H1 (cell line): ENCODE data around the gene IGSF23. TPM values are rescaled to one million over a fixed set of nuclear protein-coding genes. Genes with fewer than 3 reads are reported as not detected.

Source experiments
- CTCF ChIA-PET: fragments of 300-600 bp; sonication (Branson Sonifier 250); formaldehyde crosslinking; loops from one replicate; lab custom pipeline; 2021; ENCODE audit not compliant: partially characterized antibody; lab: Charles Lee
- POLR2A ChIA-PET: fragments of 300-600 bp; sonication (Branson Sonifier 250); formaldehyde crosslinking; loops from one replicate; lab custom pipeline; 2021; ENCODE audit warnings: inconsistent platforms; ENCODE audit not compliant: partially characterized antibody; lab: Charles Lee
- DNase-seq, 2 experiments: peaks; one replicate each; pipeline versions ENCODE4 v3.0.0 to v3.0.0-alpha.2; 2010 to 2022; ENCODE audit warnings: low spot score in 2 of 2, low read depth in 1 of 2, mixed read lengths in 1 of 2
- FAIRE-seq: peaks from 2 replicates; lab custom pipeline; 2011; peaks lifted over from hg19 to GRCh38; lab: Jason Lieb, UNC
- H2AFZ ChIP-seq: 2 replicates; pipeline ENCODE4 v1.8.1; 2012; ENCODE audit warnings: low read length, inconsistent platforms
- H2AK5ac ChIP-seq: 2 replicates; pipeline ENCODE4 v1.6.1; 2013; ENCODE audit warnings: low read depth, low read length
- H2BK120ac ChIP-seq: replicated peaks from 2 replicates; pipeline ENCODE3; 2013; ENCODE audit warnings: low read depth, low read length, inconsistent platforms
- H2BK12ac ChIP-seq: 2 replicates; pipeline ENCODE4 v1.6.1; 2013; ENCODE audit warnings: low read depth, low read length
- H2BK15ac ChIP-seq: 2 replicates; pipeline ENCODE4 v1.6.1; 2013; ENCODE audit warnings: low read length
- H2BK20ac ChIP-seq: 2 replicates; pipeline ENCODE4 v1.6.1; 2013; ENCODE audit warnings: low read length
- H2BK5ac ChIP-seq: 2 replicates; pipeline ENCODE4 v1.6.1; 2013; ENCODE audit warnings: low read depth, low read length
- H3K14ac ChIP-seq: 2 replicates; pipeline ENCODE4 v1.6.1; 2013; ENCODE audit warnings: inconsistent platforms; ENCODE audit not compliant: insufficient read length
- H3K18ac ChIP-seq: 2 replicates; pipeline ENCODE4 v1.6.1; 2013; ENCODE audit warnings: low read length; ENCODE audit errors: extremely low read depth
- H3K23ac ChIP-seq: 2 replicates; pipeline ENCODE4 v1.6.1; 2013; ENCODE audit warnings: inconsistent platforms; ENCODE audit not compliant: insufficient read length
- H3K23me2 ChIP-seq: 2 replicates; pipeline ENCODE4 v1.6.1; 2013; ENCODE audit warnings: low read depth, low read length
- H3K27ac ChIP-seq: 2 replicates; pipeline ENCODE4 v1.6.1; 2011; ENCODE audit warnings: low read depth, low read length, inconsistent platforms
- H3K27me3 ChIP-seq, 4 experiments: replicated peaks in 1 of 4; 1 replicate in 1 of 4; 2 replicates in 3 of 4; pipeline versions ENCODE4 v1.6.1 to v1.8.1; 2011 to 2013; ENCODE audit warnings: low read length in 3 of 4, mild to moderate bottlenecking in 3 of 4, inconsistent platforms in 2 of 4, mixed read lengths in 2 of 4, moderate library complexity in 1 of 4; ENCODE audit not compliant: control insufficient read depth in 3 of 4, insufficient read depth in 3 of 4; ENCODE audit errors: extremely low read depth in 1 of 4
- H3K36me3 ChIP-seq, 4 experiments: 2 replicates each; pipeline versions ENCODE4 v1.6.1 to v1.8.1; 2011 to 2013; ENCODE audit warnings: mild to moderate bottlenecking in 4 of 4, low read length in 3 of 4, moderate library complexity in 2 of 4, control low read depth in 1 of 4, inconsistent platforms in 1 of 4; ENCODE audit not compliant: insufficient read depth in 4 of 4, control insufficient read depth in 2 of 4
- H3K4ac ChIP-seq: replicated peaks from 2 replicates; pipeline ENCODE3; 2013; ENCODE audit warnings: low read length, low read depth, mixed read lengths, inconsistent platforms; ENCODE audit not compliant: insufficient read length
- H3K4me1 ChIP-seq, 4 experiments: replicated peaks in 1 of 4; 1 replicate in 1 of 4; 2 replicates in 3 of 4; pipeline versions ENCODE4 v1.6.1 to v1.8.1; 2011 to 2013; ENCODE audit warnings: low read length in 3 of 4, inconsistent platforms in 2 of 4, mixed read lengths in 1 of 4; ENCODE audit not compliant: insufficient read depth in 4 of 4, control insufficient read depth in 3 of 4
- H3K4me2 ChIP-seq, 2 experiments: 2 replicates each; pipeline versions ENCODE4 v1.6.1 to v1.8.1; 2011 to 2013; ENCODE audit warnings: low read depth in 2 of 2, low read length in 2 of 2, control low read depth in 1 of 2, inconsistent platforms in 1 of 2, mild to moderate bottlenecking in 1 of 2; ENCODE audit not compliant: insufficient read depth in 1 of 2
- H3K4me3 ChIP-seq, 4 experiments: fragments of 200-600, 300-600 bp in 1 of 4; sonication (generic), shearing (Covaris generic), sonication (Bioruptor Twin) in 1 of 4; 2 replicates each; pipeline versions ENCODE4 v1.5.1 to v1.8.1; 2011 to 2016; ENCODE audit warnings: low read length in 4 of 4, low read depth in 3 of 4, control low read depth in 2 of 4, inconsistent platforms in 2 of 4, mild to moderate bottlenecking in 2 of 4, mixed read lengths in 1 of 4, moderate library complexity in 1 of 4; ENCODE audit not compliant: insufficient read depth in 2 of 4; ENCODE audit errors: extremely low read depth in 1 of 4
- H3K56ac ChIP-seq: replicated peaks from 2 replicates; pipeline ENCODE3; 2013; ENCODE audit warnings: low read depth, mild to moderate bottlenecking, mixed read lengths, low read length, inconsistent platforms; ENCODE audit not compliant: insufficient read length
- H3K79me1 ChIP-seq: 2 replicates; pipeline ENCODE4 v1.6.1; 2013; ENCODE audit warnings: low read depth, low read length, control low read depth
- H3K79me2 ChIP-seq, 2 experiments: 2 replicates each; pipeline versions ENCODE4 v1.6.1 to v1.8.1; 2012 to 2013; ENCODE audit warnings: low read length in 2 of 2, mild to moderate bottlenecking in 2 of 2, inconsistent platforms in 1 of 2; ENCODE audit not compliant: insufficient read depth in 2 of 2, control insufficient read depth in 1 of 2
- H3K9ac ChIP-seq, 4 experiments: replicated peaks in 1 of 4; 1 replicate in 1 of 4; 2 replicates in 3 of 4; pipeline versions ENCODE4 v1.6.1 to v1.8.1; 2011 to 2013; ENCODE audit warnings: low read depth in 3 of 4, low read length in 3 of 4, control low read depth in 2 of 4, mild to moderate bottlenecking in 2 of 4, moderate library complexity in 2 of 4, inconsistent platforms in 1 of 4; ENCODE audit errors: extremely low read depth in 1 of 4
- H3K9me3 ChIP-seq, 2 experiments: 2 replicates each; pipeline versions ENCODE4 v1.6.1 to v1.8.1; 2012 to 2013; ENCODE audit warnings: mild to moderate bottlenecking in 2 of 2, moderate library complexity in 2 of 2, control low read depth in 1 of 2, inconsistent platforms in 1 of 2, low read depth in 1 of 2, low read length in 1 of 2, mixed read lengths in 1 of 2; ENCODE audit not compliant: insufficient read depth in 2 of 2
- H4K20me1 ChIP-seq, 2 experiments: replicated peaks in 1 of 2; 2 replicates each; pipeline versions ENCODE3 to v1.8.1; 2011 to 2013; ENCODE audit warnings: inconsistent platforms in 2 of 2, low read length in 2 of 2, mild to moderate bottlenecking in 1 of 2; ENCODE audit not compliant: insufficient read depth in 2 of 2, control insufficient read depth in 1 of 2
- H4K5ac ChIP-seq: 2 replicates; pipeline ENCODE4 v1.6.1; 2013; ENCODE audit warnings: low read length, low read depth, mixed read lengths, inconsistent platforms; ENCODE audit not compliant: insufficient read length
- H4K8ac ChIP-seq: 2 replicates; pipeline ENCODE4 v1.8.0; 2013; ENCODE audit warnings: mild to moderate bottlenecking, moderate library complexity, low read length, inconsistent platforms; ENCODE audit not compliant: insufficient read depth; ENCODE audit errors: extremely low read depth
- H4K91ac ChIP-seq: replicated peaks from 2 replicates; pipeline ENCODE3; 2013; ENCODE audit warnings: low read length, mixed read lengths, inconsistent platforms; ENCODE audit not compliant: insufficient read length
- EGR1 ChIP-seq: IDR thresholded peaks from 2 replicates; pipeline ENCODE4 v1.6.1; 2011; ENCODE audit warnings: low read depth, low read length, borderline replicate concordance
- JUN ChIP-seq: IDR thresholded peaks from 2 replicates; pipeline ENCODE4 v1.6.1; 2011; ENCODE audit warnings: low read depth, mild to moderate bottlenecking, improper control_type of control experiment, low read length
- NRF1 ChIP-seq: IDR thresholded peaks from 2 replicates; pipeline ENCODE4 v1.6.1; 2011; ENCODE audit warnings: mild to moderate bottlenecking, low read depth, low read length, improper control_type of control experiment
- RAD21 ChIP-seq, 2 experiments: IDR thresholded peaks in 1 of 2; conservative IDR thresholded peaks in 1 of 2; 2 replicates each; pipeline ENCODE4 v1.6.1; 2011; ENCODE audit warnings: low read depth in 2 of 2, low read length in 2 of 2, improper control_type of control experiment in 1 of 2, inconsistent platforms in 1 of 2, mild to moderate bottlenecking in 1 of 2, moderate library complexity in 1 of 2
- ZNF274 ChIP-seq: IDR thresholded peaks from 2 replicates; pipeline ENCODE4 v1.7.0; 2012; ENCODE audit warnings: low read length, borderline replicate concordance; ENCODE audit errors: extremely low read depth
- WGBS, 2 experiments: shearing (Covaris generic) in 1 of 2; methylation state at CpG; one replicate each; pipeline versions ENCODE4 v1.1.6 to v1.1.7; 2013 to 2015; ENCODE audit warnings: low lambda C conversion rate in 2 of 2, mixed read lengths in 2 of 2, inconsistent platforms in 1 of 2, low coverage in 1 of 2, missing lambda C conversion rate in 1 of 2; ENCODE audit not compliant: insufficient replicate concordance in 2 of 2, insufficient coverage in 1 of 2, insufficient read length in 1 of 2; ENCODE audit errors: extremely low coverage in 1 of 2, missing lambda C conversion rate in 1 of 2; 5-methylcytosine and 5-hydroxymethylcytosine counted together
- polyA plus RNA-seq, 7 experiments: library from polyadenylated mRNA; depleted of rRNA in 3 of 7; stranded (reverse) in 5 of 7; unstranded in 2 of 7; fragments of >200 nt in 5 of 7; fragments of 200-250 nt in 2 of 7; gene quantifications; 1 replicate in 5 of 7; 2 replicates in 1 of 7; 4 replicates in 1 of 7; pipeline versions ENCODE4 v1.2.1 to v1.2.3, GENCODE V29; 2011 to 2013; ENCODE audit warnings: missing spikeins in 2 of 7, mixed read lengths in 2 of 7
- total RNA-seq: library from RNA; stranded (reverse); fragmentation: NEBNext Ultra II Directional; extraction: Animal tissue kit (Norgen Biotek cat#: 25700); gene quantifications from 2 replicates; pipeline ENCODE4 v1.2.1, GENCODE V29; 2021
- TF ChIP-seq, protein P1 (sequence below), 3 experiments: IDR thresholded peaks; 1 replicate in 2 of 3; 2 replicates in 1 of 3; pipeline versions ENCODE4 v1.5.1 to v1.6.1; 2011; ENCODE audit warnings: low read length in 3 of 3, mild to moderate bottlenecking in 3 of 3, inconsistent platforms in 2 of 3, low read depth in 1 of 3, moderate library complexity in 1 of 3; ENCODE audit not compliant: insufficient read depth in 1 of 3; ENCODE audit errors: control extremely low read depth in 1 of 3
- TF ChIP-seq, protein P2 (sequence below): IDR thresholded peaks from 2 replicates; pipeline ENCODE4 v1.6.1; 2012; ENCODE audit warnings: inconsistent platforms

IGSF23 gene
- total and polyA plus RNA-seq, 2 of the 8 experiments (the other 6 are each of a cell fraction or from before 2014, with no cell fraction given), result not detected

DNA sequence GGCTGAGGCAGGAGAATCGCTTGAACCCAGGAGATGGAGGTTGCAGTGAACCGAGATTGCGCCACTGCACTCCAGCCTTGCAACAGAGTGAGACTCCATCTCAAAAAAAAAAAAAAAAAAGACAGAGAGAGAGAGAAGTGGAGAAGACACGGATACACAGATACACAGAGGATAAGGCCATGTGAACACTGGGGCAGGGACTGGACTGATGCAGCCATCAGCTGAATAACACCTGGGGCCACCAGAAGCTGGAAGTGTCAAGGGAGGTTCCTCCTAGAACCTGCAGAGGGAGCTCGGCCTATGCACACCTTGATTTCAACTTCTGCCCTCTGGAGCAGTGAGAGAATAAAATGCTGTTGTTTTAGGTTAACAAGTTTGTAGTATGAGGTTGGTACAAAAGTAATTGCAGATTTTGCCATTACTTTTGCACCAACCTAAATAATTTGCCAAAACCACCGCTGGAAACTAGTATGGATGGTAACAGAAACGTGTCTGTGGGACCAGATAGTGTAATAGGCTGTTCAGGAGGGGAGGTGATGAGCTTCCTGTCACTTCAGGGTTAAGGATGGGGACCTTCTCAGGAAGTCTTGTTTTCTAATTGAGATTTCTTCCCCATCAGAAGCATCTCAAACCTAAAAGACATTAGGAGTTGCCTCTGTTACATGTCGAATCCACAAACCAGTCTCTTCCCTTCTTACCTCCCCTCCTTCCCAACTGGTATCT lies 36.4 kb upstream of the IGSF23 start:
- Histone ChIP-seq H3K18ac (no peak overlapping the region), H3K9ac (no peak overlapping the region), H3K23ac (no peak overlapping the region), H2BK12ac (no peak overlapping the region), H3K56ac (no peak overlapping the region), H2BK20ac (no peak overlapping the region), H3K27ac (no peak overlapping the region), H2BK120ac (no peak overlapping the region), H3K79me1 (no peaks in the 10 kb centered on the region), H2AK5ac (no peak overlapping the region), H3K27me3 (no peaks in the 10 kb centered on the region), H4K8ac (no peak overlapping the region), H3K23me2 (no peaks in the 10 kb centered on the region), H2BK15ac (no peak overlapping the region), H2AFZ (no peak overlapping the region), H3K4me1 (no peaks in the 10 kb centered on the region), H4K20me1 (no peaks in the 10 kb centered on the region), H3K14ac (no peak overlapping the region), H3K9me3 (no peaks in the 10 kb centered on the region), H3K4me3 (no peak overlapping the region), H4K91ac (no peak overlapping the region), H3K4ac (no peak overlapping the region), H3K4me2 (no peak overlapping the region), H2BK5ac (no peak overlapping the region), H3K36me3 (no peaks in the 10 kb centered on the region), H3K79me2 (no peaks in the 10 kb centered on the region), H4K5ac (no peak overlapping the region)
- 39% methylated on average over 4 of the region's 8 CpGs; no CpG with 5 or more reads in 1 of the 2 experiments for WGBS, 2 experiments
- POLR2A ChIA-PET, result interaction anchor here (0.7 to 1.3 kb wide), 2 partner anchors 77 to 80 kb away, joined by 3 to 4 read pairs; no protein-coding TSS in a partner anchor
- CTCF ChIA-PET, result interaction anchor here (0.6 to 5.7 kb wide), 34 partner anchors 9 to 241 kb away, joined by 3 to 37 read pairs (median 6); partner anchors contain the start of genes IGSF23 and PVR
- DNase-seq, result no peak
- FAIRE-seq, result no peak
- peak; percentile 80 to 83 for TF ChIP-seq RAD21 (IDR thresholded peaks at IDR 0.05 in 1 of 2, conservative IDR thresholded peaks at IDR 0.05 in 1 of 2; ENCODE audit: low read depth in 2 of 2, low read length in 2 of 2)
- TF ChIP-seq EGR1, result no peak
- TF ChIP-seq ZNF274, result no peak
- no peak for TF ChIP-seq NRF1
- TF ChIP-seq, protein P1, sequence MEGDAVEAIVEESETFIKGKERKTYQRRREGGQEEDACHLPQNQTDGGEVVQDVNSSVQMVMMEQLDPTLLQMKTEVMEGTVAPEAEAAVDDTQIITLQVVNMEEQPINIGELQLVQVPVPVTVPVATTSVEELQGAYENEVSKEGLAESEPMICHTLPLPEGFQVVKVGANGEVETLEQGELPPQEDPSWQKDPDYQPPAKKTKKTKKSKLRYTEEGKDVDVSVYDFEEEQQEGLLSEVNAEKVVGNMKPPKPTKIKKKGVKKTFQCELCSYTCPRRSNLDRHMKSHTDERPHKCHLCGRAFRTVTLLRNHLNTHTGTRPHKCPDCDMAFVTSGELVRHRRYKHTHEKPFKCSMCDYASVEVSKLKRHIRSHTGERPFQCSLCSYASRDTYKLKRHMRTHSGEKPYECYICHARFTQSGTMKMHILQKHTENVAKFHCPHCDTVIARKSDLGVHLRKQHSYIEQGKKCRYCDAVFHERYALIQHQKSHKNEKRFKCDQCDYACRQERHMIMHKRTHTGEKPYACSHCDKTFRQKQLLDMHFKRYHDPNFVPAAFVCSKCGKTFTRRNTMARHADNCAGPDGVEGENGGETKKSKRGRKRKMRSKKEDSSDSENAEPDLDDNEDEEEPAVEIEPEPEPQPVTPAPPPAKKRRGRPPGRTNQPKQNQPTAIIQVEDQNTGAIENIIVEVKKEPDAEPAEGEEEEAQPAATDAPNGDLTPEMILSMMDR (IDR thresholded peaks at IDR 0.05; ENCODE audit: control extremely low read depth in 1 of 3, insufficient read depth in 1 of 3, low read depth in 1 of 3, low read length in 3 of 3), result peak; percentile 77 to 83 (median 78)
- TF ChIP-seq JUN, result no peak
- TF ChIP-seq, protein P2, sequence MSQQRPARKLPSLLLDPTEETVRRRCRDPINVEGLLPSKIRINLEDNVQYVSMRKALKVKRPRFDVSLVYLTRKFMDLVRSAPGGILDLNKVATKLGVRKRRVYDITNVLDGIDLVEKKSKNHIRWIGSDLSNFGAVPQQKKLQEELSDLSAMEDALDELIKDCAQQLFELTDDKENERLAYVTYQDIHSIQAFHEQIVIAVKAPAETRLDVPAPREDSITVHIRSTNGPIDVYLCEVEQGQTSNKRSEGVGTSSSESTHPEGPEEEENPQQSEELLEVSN, result no peak
